LoVo (cell line): ENCODE measurements around the gene PXT1.

ENCODE experiments used
- DNase-seq: peaks from one replicate; pipeline ENCODE4 v3.0.0-alpha.2; 2016; ENCODE audit warnings: low spot score

The PXT1 gene

DNA sequence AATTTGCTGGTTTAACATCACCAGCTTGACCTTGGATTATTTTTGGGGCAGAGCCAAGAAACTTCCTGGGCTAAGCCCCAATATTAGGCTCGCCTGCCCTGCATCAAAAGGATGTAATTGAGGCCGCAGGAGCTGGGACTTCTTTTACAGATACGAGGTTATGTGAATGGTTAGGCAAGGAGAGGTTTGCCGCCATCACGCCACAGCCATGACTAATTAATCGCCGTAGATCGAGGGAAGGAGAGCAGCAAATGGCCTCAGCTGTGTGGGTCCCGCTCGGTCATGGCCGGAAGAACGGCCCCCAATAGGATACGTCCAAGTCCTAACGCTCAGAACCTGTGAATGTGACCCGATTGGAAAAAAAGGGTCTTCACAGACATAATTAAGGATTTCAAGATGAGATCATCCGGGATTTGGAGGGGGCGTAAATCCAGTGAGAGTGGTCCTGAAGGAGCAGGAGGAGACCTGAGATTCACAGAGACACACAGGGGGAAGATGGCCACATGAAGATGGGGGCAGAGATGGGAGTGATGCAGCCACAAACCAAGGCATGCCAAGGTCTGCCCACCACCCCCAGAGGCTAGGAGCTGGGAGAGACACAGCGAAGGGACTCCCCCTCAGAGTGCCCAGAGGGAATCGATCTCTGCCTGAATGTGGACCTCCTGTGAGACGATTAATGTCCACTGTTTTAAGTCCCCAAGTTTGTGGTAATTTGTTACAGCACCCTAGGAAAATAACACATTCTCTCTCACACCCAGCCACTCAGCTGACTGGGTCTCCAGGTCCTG, 96.0 kb downstream of the PXT1 start:
- DNase-seq = no peak

DNA sequence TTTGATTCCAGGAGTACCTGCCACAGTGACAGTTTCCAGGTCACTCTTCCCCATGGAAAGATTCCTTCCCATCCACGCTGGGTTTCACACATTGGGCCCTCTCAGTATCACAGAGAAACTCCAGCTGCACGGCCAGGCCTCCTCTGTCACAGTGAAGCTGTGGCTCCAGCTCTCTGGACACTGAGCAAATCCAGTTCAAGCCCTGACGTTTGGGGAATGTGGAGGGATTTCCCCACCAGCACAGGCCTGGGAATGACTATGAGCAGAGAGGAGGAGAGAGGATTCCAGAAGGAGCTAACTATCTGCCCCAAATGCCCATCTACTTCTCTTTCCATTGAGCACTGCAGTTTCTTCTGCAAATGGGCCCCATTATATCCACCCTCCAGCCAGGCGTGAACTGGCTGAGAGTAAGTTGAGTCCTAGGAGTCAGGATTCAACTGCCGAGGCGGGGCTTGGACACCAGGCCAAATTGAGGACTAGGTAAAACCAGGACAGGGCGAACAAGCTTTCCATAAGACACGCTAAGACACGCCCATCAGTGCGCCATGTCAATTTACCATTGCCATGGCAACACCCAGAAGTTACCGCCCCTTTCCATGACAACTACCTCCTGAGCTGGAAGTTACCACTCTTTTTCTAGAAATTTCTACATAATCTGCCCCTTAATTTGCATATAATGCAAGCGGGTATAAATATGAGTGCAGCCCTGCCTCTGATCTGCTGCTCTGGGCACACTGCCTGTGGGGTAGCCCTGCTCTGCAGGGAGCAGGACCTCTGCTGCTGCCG, 96.8 kb downstream of the PXT1 start:
- DNase-seq = no peak

DNA sequence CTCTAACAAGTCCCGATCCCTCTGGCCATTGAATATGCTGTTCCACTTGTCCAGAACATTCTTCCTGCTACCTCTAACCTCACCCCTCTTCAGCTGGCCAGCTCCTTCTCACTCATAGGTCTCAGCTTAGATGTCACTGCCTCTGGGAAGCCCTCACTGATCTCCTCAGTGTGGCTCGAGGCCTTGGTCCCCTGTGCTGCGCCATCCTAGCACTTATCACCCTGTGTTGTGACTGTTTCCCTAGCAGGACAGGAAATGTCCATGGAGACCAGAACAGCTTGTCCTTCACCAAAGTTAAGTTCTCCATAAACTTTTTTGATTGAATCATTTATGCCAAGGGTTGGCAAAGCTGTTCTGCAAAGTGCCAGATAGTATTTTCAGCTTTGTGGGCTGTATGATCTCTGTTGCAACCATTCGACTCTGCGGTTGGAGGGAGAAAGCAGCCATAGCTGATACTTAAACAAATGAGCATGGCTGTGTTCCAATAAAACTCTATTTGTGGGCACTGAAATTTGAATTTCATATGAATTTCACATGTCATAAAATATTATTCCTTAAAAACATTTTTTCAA, 99.5 kb downstream of the PXT1 start:
- DNase-seq = no peak

GRCh38 chr6:36340618-36341454, 101.8 kb downstream of the PXT1 start:
- DNase-seq = peak; percentile 79
